NAMALWA (cell line): ENCODE measurements around the gene TP53TG5.
A peak's percentile ranks its signal among the peaks of the same experiment; 100 is the strongest.

ENCODE experiments used
- DNase-seq: peaks from one replicate; pipeline ENCODE4 v3.0.0-alpha.2; 2015; ENCODE audit warnings: low spot score

TP53TG5 gene

DNA sequence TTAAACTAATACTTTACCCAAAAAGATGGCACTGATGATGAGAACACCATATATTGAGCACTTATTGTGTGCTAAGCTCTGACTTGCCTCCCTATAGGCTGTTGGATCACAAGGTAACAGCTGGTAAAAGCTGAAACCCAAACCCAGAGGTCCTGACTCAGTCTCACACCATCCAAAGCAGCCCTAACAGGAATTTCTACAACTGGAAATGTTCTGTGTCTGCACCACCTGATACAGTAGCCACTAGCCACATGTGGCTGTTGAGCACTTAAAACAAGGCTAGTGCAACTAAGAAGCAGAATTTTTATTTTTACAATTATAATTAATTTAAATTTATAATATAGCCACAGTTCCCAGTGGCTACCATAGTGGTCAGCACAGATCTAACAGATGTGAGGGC is 54.4 kb downstream of the TP53TG5 start:
- DNase-seq = no peak

- DNase-seq = peak; percentile 29
Observed at GRCh38 chr20:45322952-45323383, 55.2 kb downstream of the TP53TG5 start.
